Upper lobe of left lung (tissue), 4 donors: ENCODE results near the gene LSM14B.

Experiments used
- POLR2A ChIP-seq, 4 donors: fragments of 450-650 bp; IDR thresholded peaks; one replicate each; pipeline ENCODE4 v1.5.1; 2016 to 2017; ENCODE audit warnings: antibody characterized with exemption in 4 of 4, mild to moderate bottlenecking in 2 of 4
- POLR2AphosphoS5 ChIP-seq, 2 donors: sonication (generic); formaldehyde crosslinking; IDR thresholded peaks; one replicate each; pipeline ENCODE4 v1.5.1; 2017; ENCODE audit warnings: antibody characterized with exemption in 2 of 2
- TF ChIP-seq, protein P1 (sequence below), 6 experiments: fragments of 450-650 bp in 4 of 6; fragments of 200-600 bp in 2 of 6; sonication (generic) in 2 of 6; IDR thresholded peaks; one replicate each; pipeline ENCODE4 v1.5.1; 2016 to 2019; ENCODE audit warnings: antibody characterized with exemption in 6 of 6

DNA sequence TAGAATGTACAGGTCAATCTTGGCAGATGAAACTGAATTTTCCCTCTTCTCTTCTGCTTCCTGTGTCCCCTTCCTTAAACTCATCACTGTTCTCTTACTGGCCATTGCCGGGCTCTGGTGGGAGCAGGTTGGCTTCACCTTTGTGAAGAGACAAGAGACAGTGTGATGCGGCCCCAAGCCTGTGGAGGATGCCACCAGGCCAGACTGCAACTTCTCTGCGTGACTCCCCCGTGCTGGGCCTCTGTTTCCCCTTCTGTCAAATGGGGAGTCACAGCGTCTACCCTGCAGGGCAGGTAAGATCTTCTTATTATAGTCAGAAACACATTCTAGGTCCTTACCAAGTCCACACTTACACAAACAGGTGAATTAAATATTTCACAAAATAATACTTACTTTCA is 1.9 kb upstream of the LSM14B start:
- no peak for TF ChIP-seq POLR2A (IDR thresholded peaks at IDR 0.05)
- TF ChIP-seq POLR2AphosphoS5 (IDR thresholded peaks at IDR 0.05): no peak
- TF ChIP-seq, protein P1, sequence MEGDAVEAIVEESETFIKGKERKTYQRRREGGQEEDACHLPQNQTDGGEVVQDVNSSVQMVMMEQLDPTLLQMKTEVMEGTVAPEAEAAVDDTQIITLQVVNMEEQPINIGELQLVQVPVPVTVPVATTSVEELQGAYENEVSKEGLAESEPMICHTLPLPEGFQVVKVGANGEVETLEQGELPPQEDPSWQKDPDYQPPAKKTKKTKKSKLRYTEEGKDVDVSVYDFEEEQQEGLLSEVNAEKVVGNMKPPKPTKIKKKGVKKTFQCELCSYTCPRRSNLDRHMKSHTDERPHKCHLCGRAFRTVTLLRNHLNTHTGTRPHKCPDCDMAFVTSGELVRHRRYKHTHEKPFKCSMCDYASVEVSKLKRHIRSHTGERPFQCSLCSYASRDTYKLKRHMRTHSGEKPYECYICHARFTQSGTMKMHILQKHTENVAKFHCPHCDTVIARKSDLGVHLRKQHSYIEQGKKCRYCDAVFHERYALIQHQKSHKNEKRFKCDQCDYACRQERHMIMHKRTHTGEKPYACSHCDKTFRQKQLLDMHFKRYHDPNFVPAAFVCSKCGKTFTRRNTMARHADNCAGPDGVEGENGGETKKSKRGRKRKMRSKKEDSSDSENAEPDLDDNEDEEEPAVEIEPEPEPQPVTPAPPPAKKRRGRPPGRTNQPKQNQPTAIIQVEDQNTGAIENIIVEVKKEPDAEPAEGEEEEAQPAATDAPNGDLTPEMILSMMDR (IDR thresholded peaks at IDR 0.05): no peak
